Fibroblast of mammary gland (primary cell): ENCODE results near the gene ARHGAP18.

ENCODE experiments used
- DNase-seq: peaks from one replicate; pipeline ENCODE4 v3.0.0-alpha.2; 2010; ENCODE audit warnings: low read depth
- H3K4me3 ChIP-seq: 2 replicates; pipeline ENCODE4 v1.5.1; 2011; ENCODE audit warnings: low read depth, mild to moderate bottlenecking, low read length, moderate library complexity; ENCODE audit not compliant: control insufficient read depth
- CTCF ChIP-seq: conservative IDR thresholded peaks from 2 replicates; pipeline ENCODE4 v1.5.1; 2011; ENCODE audit warnings: low read depth, low read length, inconsistent platforms; ENCODE audit not compliant: control insufficient read depth, insufficient read depth

Gene ARHGAP18

GRCh38 chr6:129740013-129740412, 30.0 kb upstream of the ARHGAP18 start:
- no peak for TF ChIP-seq CTCF
- DNase-seq, result no peak
- H3K4me3 ChIP-seq, result no peak overlapping the region

- no peak for DNase-seq
- no peak overlapping the region for H3K4me3 ChIP-seq
- no peak for TF ChIP-seq CTCF
Measured at GRCh38 chr6:129736105-129736504, 26.1 kb upstream of the ARHGAP18 start.

- DNase-seq, result no peak
- TF ChIP-seq CTCF, result no peak
- H3K4me3 ChIP-seq, result no peak overlapping the region
Measured at GRCh38 chr6:129733290-129733689, 23.3 kb upstream of the ARHGAP18 start.

GRCh38 chr6:129732542-129732941, 22.6 kb upstream of the ARHGAP18 start:
- no peak for DNase-seq
- H3K4me3 ChIP-seq, result no peak overlapping the region
- no peak for TF ChIP-seq CTCF

- no peak for TF ChIP-seq CTCF
- DNase-seq, result no peak
- no peak overlapping the region for H3K4me3 ChIP-seq
Measured at GRCh38 chr6:129732034-129732433, 22.1 kb upstream of the ARHGAP18 start.

- DNase-seq, result no peak
Measured at GRCh38 chr6:129731428-129731827, 21.5 kb upstream of the ARHGAP18 start.

More at GRCh38 chr6:129731428-129731827, 21.5 kb upstream of the ARHGAP18 start:
- H3K4me3 ChIP-seq, result no peak overlapping the region
- TF ChIP-seq CTCF, result no peak
